ENCODE data around the gene MS4A7. TPM values are rescaled to one million over a fixed set of nuclear protein-coding genes. Genes with fewer than 3 reads are reported as not detected.
A peak's percentile ranks its signal among the peaks of the same experiment; 100 is the strongest.

MS4A7 gene
- total RNA-seq, 3 donors from 2014 or later (not counting 1 experiment from before 2014, with no cell fraction given), result 4.8 to 44.3 (median 8.0) TPM

DNA sequence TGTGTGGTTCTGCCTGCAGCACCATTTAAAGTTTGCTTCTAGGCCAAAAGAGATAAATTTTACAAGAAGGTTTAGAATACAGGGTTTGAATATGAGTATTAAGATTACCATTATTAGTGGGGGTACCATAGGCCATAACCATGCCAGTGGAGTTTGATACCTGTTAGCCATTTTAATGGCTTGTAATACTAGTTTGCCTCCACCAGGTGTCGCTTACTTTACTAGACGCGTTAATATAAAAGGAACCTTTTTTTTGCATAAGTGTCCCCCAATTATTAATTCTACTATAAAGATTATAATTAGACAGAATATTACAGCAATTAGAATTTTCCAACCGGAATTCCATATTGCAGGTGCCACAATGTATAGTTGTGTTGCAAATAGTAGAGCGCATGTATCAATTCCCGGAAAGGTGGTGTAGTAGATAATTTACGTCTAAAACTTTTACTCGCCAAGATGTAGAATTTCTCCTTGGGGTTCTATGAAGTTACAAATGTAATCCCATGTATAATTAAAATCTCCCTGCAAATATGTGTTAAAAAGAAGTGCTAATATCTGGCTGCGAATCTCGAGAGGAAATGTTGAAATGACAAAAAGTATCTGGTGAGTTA, 35.1 kb upstream of the MS4A7 start:
- ATAC-seq (no peak), DNase-seq (peak in 1 of 2 donors; percentile 43)
- no peaks in the 10 kb centered on the region for H3K9me3 Mint-ChIP-seq
- no peaks in the 10 kb centered on the region for H3K36me3 ChIP-seq (ENCODE audit: control insufficient read depth, insufficient read depth, low read length)
- WGBS (ENCODE audit: insufficient coverage), result 81% methylated on average over 4 of the region's 10 CpGs
- no peak overlapping the region for H3K27ac Mint-ChIP-seq
- intact Hi-C loops (cut with micrococcal nuclease), result no loop called here
- no peak overlapping the region for H3K4me3 Mint-ChIP-seq
- no peaks in the 10 kb centered on the region for H3K27me3 ChIP-seq (ENCODE audit: control insufficient read depth, insufficient read depth, low read length)
- H3K36me3 Mint-ChIP-seq, result no peaks in the 10 kb centered on the region
- no peaks in the 10 kb centered on the region for H3K4me1 Mint-ChIP-seq
- no peaks in the 10 kb centered on the region for H3K4me1 ChIP-seq (ENCODE audit: control insufficient read depth, insufficient read depth, low read length)
- H3K27ac ChIP-seq (ENCODE audit: low read length), result no peak overlapping the region
- H3K4me3 ChIP-seq (ENCODE audit: low read length), result no peak overlapping the region
- TF ChIP-seq, protein P1, sequence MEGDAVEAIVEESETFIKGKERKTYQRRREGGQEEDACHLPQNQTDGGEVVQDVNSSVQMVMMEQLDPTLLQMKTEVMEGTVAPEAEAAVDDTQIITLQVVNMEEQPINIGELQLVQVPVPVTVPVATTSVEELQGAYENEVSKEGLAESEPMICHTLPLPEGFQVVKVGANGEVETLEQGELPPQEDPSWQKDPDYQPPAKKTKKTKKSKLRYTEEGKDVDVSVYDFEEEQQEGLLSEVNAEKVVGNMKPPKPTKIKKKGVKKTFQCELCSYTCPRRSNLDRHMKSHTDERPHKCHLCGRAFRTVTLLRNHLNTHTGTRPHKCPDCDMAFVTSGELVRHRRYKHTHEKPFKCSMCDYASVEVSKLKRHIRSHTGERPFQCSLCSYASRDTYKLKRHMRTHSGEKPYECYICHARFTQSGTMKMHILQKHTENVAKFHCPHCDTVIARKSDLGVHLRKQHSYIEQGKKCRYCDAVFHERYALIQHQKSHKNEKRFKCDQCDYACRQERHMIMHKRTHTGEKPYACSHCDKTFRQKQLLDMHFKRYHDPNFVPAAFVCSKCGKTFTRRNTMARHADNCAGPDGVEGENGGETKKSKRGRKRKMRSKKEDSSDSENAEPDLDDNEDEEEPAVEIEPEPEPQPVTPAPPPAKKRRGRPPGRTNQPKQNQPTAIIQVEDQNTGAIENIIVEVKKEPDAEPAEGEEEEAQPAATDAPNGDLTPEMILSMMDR (IDR thresholded peaks at IDR 0.05), result peak; percentile 73
- no peaks in the 10 kb centered on the region for H3K9me3 ChIP-seq (ENCODE audit: control insufficient read depth, insufficient read depth, low read length)
- H3K27me3 Mint-ChIP-seq (ENCODE audit: low read depth in 2 of 2), result peaks cover 15 to 19% of the 10 kb centered on the region in 2 donors

DNA sequence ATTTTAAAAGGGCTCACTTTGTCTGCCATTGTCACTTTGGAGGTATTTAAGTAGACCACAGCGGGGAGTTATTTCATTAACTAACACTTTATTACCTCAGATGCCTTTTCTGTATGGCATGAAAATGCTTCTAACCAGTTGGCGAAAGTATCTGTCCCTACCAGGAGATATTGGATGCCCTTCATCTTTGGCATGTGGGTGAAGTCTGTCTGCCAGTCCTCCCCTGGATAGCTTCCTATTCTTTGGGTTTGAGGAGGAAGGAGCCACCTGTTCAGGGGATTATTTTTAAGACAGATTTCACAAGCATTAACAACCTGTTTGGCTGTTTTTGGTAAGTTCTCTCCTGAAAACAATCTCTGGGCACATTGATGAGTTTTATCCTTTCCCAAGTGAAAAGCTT, 34.2 kb upstream of the MS4A7 start:
- TF ChIP-seq, protein P1 (IDR thresholded peaks at IDR 0.05), result no peak
- Mint-ChIP-seq H3K9me3 (no peaks in the 10 kb centered on the region), H3K36me3 (no peaks in the 10 kb centered on the region), H3K27ac (no peak overlapping the region), H3K4me1 (no peaks in the 10 kb centered on the region), H3K27me3 (ENCODE audit: low read depth in 2 of 2) (peaks cover 15 to 19% of the 10 kb centered on the region in 2 donors), H3K4me3 (no peak overlapping the region)
- no peak for DNase-seq
- Histone ChIP-seq H3K27ac (ENCODE audit: low read length) (no peak overlapping the region), H3K4me3 (ENCODE audit: low read length) (no peak overlapping the region), H3K9me3 (ENCODE audit: control insufficient read depth, insufficient read depth, low read length) (no peaks in the 10 kb centered on the region), H3K4me1 (ENCODE audit: control insufficient read depth, insufficient read depth, low read length) (no peaks in the 10 kb centered on the region), H3K27me3 (ENCODE audit: control insufficient read depth, insufficient read depth, low read length) (no peaks in the 10 kb centered on the region), H3K36me3 (ENCODE audit: control insufficient read depth, insufficient read depth, low read length) (no peaks in the 10 kb centered on the region)
- WGBS (ENCODE audit: insufficient coverage), result 96% methylated on average over 2 of the region's 2 CpGs
- ATAC-seq, result no peak
- intact Hi-C loops (cut with micrococcal nuclease), result no loop called here

DNA sequence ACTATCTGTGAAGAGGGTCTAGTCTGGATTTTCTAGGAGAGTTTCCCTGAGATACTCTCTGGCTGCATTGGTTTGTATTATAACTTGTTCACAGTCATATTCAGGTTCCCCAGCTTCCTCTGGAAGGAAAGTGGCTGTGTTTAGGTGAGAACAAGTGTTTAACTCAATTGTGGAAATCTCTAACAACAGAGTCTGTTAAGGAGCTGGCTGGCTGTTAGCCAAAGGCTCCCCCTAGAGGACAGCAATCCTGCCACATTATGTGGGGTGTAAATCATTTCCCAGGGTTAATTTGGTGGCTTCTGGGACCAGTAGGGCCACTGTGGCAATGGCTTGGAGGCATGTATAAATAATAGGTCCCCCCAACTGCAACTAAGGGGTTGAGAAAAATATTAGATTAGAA, 32.8 kb upstream of the MS4A7 start:
- ATAC-seq, result no peak
- Histone ChIP-seq H3K4me3 (ENCODE audit: low read length) (no peak overlapping the region), H3K27me3 (ENCODE audit: control insufficient read depth, insufficient read depth, low read length) (no peaks in the 10 kb centered on the region), H3K36me3 (ENCODE audit: control insufficient read depth, insufficient read depth, low read length) (no peaks in the 10 kb centered on the region), H3K9me3 (ENCODE audit: control insufficient read depth, insufficient read depth, low read length) (no peaks in the 10 kb centered on the region), H3K27ac (ENCODE audit: low read length) (no peak overlapping the region), H3K4me1 (ENCODE audit: control insufficient read depth, insufficient read depth, low read length) (no peaks in the 10 kb centered on the region)
- TF ChIP-seq, protein P1 (IDR thresholded peaks at IDR 0.05), result peak; percentile 13
- DNase-seq, result peak in 1 of 2 donors; percentile 17
- Mint-ChIP-seq H3K27ac (no peak overlapping the region), H3K4me1 (no peaks in the 10 kb centered on the region), H3K27me3 (ENCODE audit: low read depth in 2 of 2) (peaks cover 15 to 19% of the 10 kb centered on the region in 2 donors), H3K36me3 (no peaks in the 10 kb centered on the region), H3K9me3 (no peaks in the 10 kb centered on the region), H3K4me3 (no peak overlapping the region)
- intact Hi-C loops (cut with micrococcal nuclease), result no loop called here

Data from natural killer cell (primary cell).